ENCODE measurements around the gene TTC16.

DNA sequence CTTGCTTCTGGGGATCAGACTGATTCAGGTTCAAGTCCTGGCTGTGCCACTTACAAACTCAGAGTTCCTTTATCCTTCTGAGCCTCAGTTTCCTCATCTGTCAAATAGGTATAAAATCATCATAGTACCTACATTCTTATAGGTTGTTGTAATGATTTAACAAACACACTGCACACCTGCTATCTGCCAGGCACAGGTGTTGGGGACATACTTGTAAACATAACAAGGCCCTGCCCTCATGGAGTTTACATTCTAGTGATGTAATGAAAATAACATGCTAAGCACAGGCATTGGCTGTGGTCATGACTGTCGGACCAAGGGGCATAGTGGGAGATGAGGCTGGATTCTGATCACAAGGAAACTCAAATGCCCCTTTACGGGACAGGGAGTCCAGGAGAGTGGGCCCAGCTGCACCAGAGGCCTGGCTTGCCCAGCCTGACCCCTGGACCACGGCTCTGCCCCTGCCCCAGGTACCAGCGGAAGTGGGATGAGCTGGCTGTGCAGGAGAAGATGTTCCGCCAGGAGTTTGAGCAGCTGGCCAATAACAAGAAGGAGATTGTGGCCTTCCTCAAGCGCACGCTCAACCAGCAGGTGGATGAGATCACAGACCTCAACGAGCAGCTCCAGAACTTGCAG lies 6.8 kb upstream of the TTC16 start:
- TF ChIP-seq, protein P1, sequence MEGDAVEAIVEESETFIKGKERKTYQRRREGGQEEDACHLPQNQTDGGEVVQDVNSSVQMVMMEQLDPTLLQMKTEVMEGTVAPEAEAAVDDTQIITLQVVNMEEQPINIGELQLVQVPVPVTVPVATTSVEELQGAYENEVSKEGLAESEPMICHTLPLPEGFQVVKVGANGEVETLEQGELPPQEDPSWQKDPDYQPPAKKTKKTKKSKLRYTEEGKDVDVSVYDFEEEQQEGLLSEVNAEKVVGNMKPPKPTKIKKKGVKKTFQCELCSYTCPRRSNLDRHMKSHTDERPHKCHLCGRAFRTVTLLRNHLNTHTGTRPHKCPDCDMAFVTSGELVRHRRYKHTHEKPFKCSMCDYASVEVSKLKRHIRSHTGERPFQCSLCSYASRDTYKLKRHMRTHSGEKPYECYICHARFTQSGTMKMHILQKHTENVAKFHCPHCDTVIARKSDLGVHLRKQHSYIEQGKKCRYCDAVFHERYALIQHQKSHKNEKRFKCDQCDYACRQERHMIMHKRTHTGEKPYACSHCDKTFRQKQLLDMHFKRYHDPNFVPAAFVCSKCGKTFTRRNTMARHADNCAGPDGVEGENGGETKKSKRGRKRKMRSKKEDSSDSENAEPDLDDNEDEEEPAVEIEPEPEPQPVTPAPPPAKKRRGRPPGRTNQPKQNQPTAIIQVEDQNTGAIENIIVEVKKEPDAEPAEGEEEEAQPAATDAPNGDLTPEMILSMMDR (IDR thresholded peaks at IDR 0.05; ENCODE audit: poor library complexity, severe bottlenecking) = no peak
- TF ChIP-seq, protein P2, sequence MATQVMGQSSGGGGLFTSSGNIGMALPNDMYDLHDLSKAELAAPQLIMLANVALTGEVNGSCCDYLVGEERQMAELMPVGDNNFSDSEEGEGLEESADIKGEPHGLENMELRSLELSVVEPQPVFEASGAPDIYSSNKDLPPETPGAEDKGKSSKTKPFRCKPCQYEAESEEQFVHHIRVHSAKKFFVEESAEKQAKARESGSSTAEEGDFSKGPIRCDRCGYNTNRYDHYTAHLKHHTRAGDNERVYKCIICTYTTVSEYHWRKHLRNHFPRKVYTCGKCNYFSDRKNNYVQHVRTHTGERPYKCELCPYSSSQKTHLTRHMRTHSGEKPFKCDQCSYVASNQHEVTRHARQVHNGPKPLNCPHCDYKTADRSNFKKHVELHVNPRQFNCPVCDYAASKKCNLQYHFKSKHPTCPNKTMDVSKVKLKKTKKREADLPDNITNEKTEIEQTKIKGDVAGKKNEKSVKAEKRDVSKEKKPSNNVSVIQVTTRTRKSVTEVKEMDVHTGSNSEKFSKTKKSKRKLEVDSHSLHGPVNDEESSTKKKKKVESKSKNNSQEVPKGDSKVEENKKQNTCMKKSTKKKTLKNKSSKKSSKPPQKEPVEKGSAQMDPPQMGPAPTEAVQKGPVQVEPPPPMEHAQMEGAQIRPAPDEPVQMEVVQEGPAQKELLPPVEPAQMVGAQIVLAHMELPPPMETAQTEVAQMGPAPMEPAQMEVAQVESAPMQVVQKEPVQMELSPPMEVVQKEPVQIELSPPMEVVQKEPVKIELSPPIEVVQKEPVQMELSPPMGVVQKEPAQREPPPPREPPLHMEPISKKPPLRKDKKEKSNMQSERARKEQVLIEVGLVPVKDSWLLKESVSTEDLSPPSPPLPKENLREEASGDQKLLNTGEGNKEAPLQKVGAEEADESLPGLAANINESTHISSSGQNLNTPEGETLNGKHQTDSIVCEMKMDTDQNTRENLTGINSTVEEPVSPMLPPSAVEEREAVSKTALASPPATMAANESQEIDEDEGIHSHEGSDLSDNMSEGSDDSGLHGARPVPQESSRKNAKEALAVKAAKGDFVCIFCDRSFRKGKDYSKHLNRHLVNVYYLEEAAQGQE (IDR thresholded peaks at IDR 0.05; ENCODE audit: borderline replicate concordance) = no peak
- no peak for TF ChIP-seq EZH2 (IDR thresholded peaks at IDR 0.05; ENCODE audit: borderline replicate concordance, insufficient read depth, low read length, poor library complexity, severe bottlenecking)
- no peak for TF ChIP-seq RAD21 (conservative IDR thresholded peaks at IDR 0.05)

Measured in neural cell (in vitro differentiated cells).